H1 (cell line): Measurements from ENCODE around the gene COL4A1.

Experiments
- EGR1 ChIP-seq: IDR thresholded peaks from 2 replicates; pipeline ENCODE4 v1.6.1; 2011; ENCODE audit warnings: low read depth, low read length, borderline replicate concordance
- HDAC2 ChIP-seq, 2 experiments: fragments of 300-600 bp in 1 of 2; sonication (generic) in 1 of 2; IDR thresholded peaks; 2 replicates each; pipeline ENCODE4 v1.6.1; 2011 to 2012; ENCODE audit warnings: low read depth in 2 of 2, low read length in 2 of 2, mild to moderate bottlenecking in 2 of 2, moderate library complexity in 2 of 2, borderline replicate concordance in 1 of 2, inconsistent platforms in 1 of 2
- KDM5A ChIP-seq: fragments of 200-600 bp; IDR thresholded peaks from 2 replicates; pipeline ENCODE4 v1.7.1; 2012; ENCODE audit warnings: mild to moderate bottlenecking, low read length, inconsistent platforms, mixed read lengths
- POLR2AphosphoS5 ChIP-seq: IDR thresholded peaks from 2 replicates; pipeline ENCODE4 v1.6.1; 2011; ENCODE audit warnings: low read depth, low read length
- TAF1 ChIP-seq: IDR thresholded peaks from 2 replicates; pipeline ENCODE4 v1.6.1; 2011; ENCODE audit warnings: mild to moderate bottlenecking, low read depth, low read length
- YY1 ChIP-seq: IDR thresholded peaks from 2 replicates; pipeline ENCODE4 v1.6.1; 2011; ENCODE audit warnings: low read depth, mild to moderate bottlenecking, low read length
- TF ChIP-seq, protein P1 (sequence below), 3 experiments: IDR thresholded peaks; 1 replicate in 2 of 3; 2 replicates in 1 of 3; pipeline versions ENCODE4 v1.5.1 to v1.6.1; 2011; ENCODE audit warnings: low read length in 3 of 3, mild to moderate bottlenecking in 3 of 3, inconsistent platforms in 2 of 3, low read depth in 1 of 3, moderate library complexity in 1 of 3; ENCODE audit not compliant: insufficient read depth in 1 of 3; ENCODE audit errors: control extremely low read depth in 1 of 3

- TF ChIP-seq, protein P1, sequence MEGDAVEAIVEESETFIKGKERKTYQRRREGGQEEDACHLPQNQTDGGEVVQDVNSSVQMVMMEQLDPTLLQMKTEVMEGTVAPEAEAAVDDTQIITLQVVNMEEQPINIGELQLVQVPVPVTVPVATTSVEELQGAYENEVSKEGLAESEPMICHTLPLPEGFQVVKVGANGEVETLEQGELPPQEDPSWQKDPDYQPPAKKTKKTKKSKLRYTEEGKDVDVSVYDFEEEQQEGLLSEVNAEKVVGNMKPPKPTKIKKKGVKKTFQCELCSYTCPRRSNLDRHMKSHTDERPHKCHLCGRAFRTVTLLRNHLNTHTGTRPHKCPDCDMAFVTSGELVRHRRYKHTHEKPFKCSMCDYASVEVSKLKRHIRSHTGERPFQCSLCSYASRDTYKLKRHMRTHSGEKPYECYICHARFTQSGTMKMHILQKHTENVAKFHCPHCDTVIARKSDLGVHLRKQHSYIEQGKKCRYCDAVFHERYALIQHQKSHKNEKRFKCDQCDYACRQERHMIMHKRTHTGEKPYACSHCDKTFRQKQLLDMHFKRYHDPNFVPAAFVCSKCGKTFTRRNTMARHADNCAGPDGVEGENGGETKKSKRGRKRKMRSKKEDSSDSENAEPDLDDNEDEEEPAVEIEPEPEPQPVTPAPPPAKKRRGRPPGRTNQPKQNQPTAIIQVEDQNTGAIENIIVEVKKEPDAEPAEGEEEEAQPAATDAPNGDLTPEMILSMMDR (IDR thresholded peaks at IDR 0.05; ENCODE audit: control extremely low read depth in 1 of 3, insufficient read depth in 1 of 3, low read depth in 1 of 3, low read length in 3 of 3): no peak
- TF ChIP-seq KDM5A: no peak
- no peak for TF ChIP-seq POLR2AphosphoS5
- TF ChIP-seq YY1: no peak
- no peak for TF ChIP-seq TAF1
- no peak for TF ChIP-seq EGR1
- no peak for TF ChIP-seq HDAC2 (IDR thresholded peaks at IDR 0.05; ENCODE audit: borderline replicate concordance in 1 of 2, low read depth in 2 of 2, low read length in 2 of 2)
Measured at GRCh38 chr13:110297766-110298504, 9.0 kb downstream of the COL4A1 start.
